CD8-positive, alpha-beta memory T cell (primary cell): Measurements from ENCODE around the gene CA14. TPM values are rescaled to one million over a fixed set of nuclear protein-coding genes. Genes with fewer than 3 reads are reported as not detected.
"Not testable (repeated sequence)": the region's sequence is repeated elsewhere in the genome, so short reads cannot be mapped to it uniquely, and the experiment has no call there.

Source experiments
- CTCF ChIA-PET: fragments of 350-600 bp; sonication (Branson Sonifier 250); formaldehyde crosslinking; loops from one replicate; lab custom pipeline; 2021; ENCODE audit warnings: antibody characterized with exemption; lab: Charles Lee
- POLR2A ChIA-PET: fragments of 350-600 bp; sonication (Branson Sonifier 250); formaldehyde crosslinking; loops from one replicate; lab custom pipeline; 2021; ENCODE audit warnings: antibody characterized with exemption; lab: Charles Lee
- DNase-seq, 5 donors: peaks; one replicate each; pipeline versions ENCODE4 v3.0.0 to v3.0.0-alpha.2; 2020 to 2022; ENCODE audit warnings: mixed read lengths in 1 of 5
- H3K27ac ChIP-seq: one replicate; pipeline ENCODE4 v1.7.0; 2013; ENCODE audit warnings: low read depth, mild to moderate bottlenecking, low read length, moderate library complexity
- H3K27me3 ChIP-seq: 2 replicates; pipeline ENCODE4 v1.7.0; 2013; ENCODE audit warnings: low read length, mild to moderate bottlenecking; ENCODE audit not compliant: insufficient read depth, poor library complexity, severe bottlenecking
- H3K36me3 ChIP-seq: 2 replicates; pipeline ENCODE4 v1.7.0; 2013; ENCODE audit warnings: mild to moderate bottlenecking, low read length, moderate library complexity; ENCODE audit not compliant: insufficient read depth
- H3K4me1 ChIP-seq: 2 replicates; pipeline ENCODE4 v1.7.0; 2013; ENCODE audit warnings: mild to moderate bottlenecking, low read length, moderate library complexity; ENCODE audit not compliant: insufficient read depth
- H3K4me3 ChIP-seq: 2 replicates; pipeline ENCODE4 v1.7.0; 2013; ENCODE audit warnings: mild to moderate bottlenecking, low read length
- H3K9me3 ChIP-seq: 2 replicates; pipeline ENCODE4 v1.7.0; 2013; ENCODE audit warnings: mild to moderate bottlenecking, low read length
- H3K27ac Mint-ChIP-seq, 8 donors: one replicate each; pipeline ENCODE4 v1.8.0; 2020 to 2021; ENCODE audit warnings: mixed read lengths in 8 of 8, mild to moderate bottlenecking in 6 of 8, inconsistent platforms in 3 of 8, moderate library complexity in 3 of 8
- H3K27me3 Mint-ChIP-seq, 2 donors: one replicate each; pipeline ENCODE4 v1.8.0; 2020 to 2021; ENCODE audit warnings: mixed read lengths in 2 of 2, mild to moderate bottlenecking in 1 of 2, moderate library complexity in 1 of 2
- H3K36me3 Mint-ChIP-seq, 3 donors: one replicate each; pipeline ENCODE4 v1.8.0; 2020 to 2021; ENCODE audit warnings: mixed read lengths in 3 of 3, inconsistent platforms in 1 of 3, mild to moderate bottlenecking in 1 of 3
- H3K4me1 Mint-ChIP-seq, 3 donors: one replicate each; pipeline ENCODE4 v1.8.0; 2020 to 2021; ENCODE audit warnings: mixed read lengths in 3 of 3, inconsistent platforms in 1 of 3, mild to moderate bottlenecking in 1 of 3
- H3K4me3 Mint-ChIP-seq, 7 donors: one replicate each; pipeline ENCODE4 v1.8.0; 2020 to 2021; ENCODE audit warnings: mixed read lengths in 7 of 7, mild to moderate bottlenecking in 6 of 7, moderate library complexity in 4 of 7, inconsistent platforms in 2 of 7
- H3K9me3 Mint-ChIP-seq, 5 donors: one replicate each; pipeline ENCODE4 v1.8.0; 2020 to 2022; ENCODE audit warnings: mixed read lengths in 5 of 5, mild to moderate bottlenecking in 3 of 5, moderate library complexity in 2 of 5, inconsistent platforms in 1 of 5
- polyA plus RNA-seq: library from polyadenylated mRNA; unstranded; fragments of 300-500 nt; fragmentation: Illumina TruSeq; gene quantifications from one replicate; pipeline ENCODE4 v1.2.3, GENCODE V29; 2021
- total RNA-seq, 2 experiments: library from RNA; stranded (reverse); gene quantifications; one replicate each; pipeline ENCODE4 v1.2.3, GENCODE V29; 2021

The CA14 gene
- total and polyA plus RNA-seq, 3 experiments from 2014 or later: 0.20 TPM; not detected in 2

DNA sequence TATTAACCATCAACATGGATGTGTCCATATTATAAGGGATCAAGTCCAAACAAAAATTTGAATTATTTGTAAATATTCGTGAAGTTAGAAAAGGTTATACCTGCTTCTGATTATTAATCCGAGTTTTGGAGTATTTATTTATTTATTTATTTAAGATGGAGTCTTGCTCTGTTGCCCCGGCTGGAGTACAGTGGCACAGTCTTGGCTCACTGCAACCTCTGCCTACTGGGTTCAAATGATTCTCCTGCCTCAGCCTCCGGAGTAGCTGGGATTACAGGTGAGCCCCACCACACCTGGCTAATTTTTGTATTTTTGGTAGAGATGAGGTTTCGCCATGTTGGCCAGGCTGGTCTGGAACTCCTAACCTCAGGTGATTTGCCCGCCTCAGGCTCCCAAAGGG, 41.7 kb upstream of the CA14 start:
- H3K27ac Mint-ChIP-seq, DNase-seq, H3K4me3 ChIP-seq, H3K9me3 ChIP-seq, H3K4me3 Mint-ChIP-seq, H3K27me3 Mint-ChIP-seq, H3K27ac ChIP-seq, H3K27me3 ChIP-seq, H3K9me3 Mint-ChIP-seq, POLR2A ChIA-PET, H3K36me3 ChIP-seq: not testable (repeated sequence)
- H3K4me1 ChIP-seq: peaks cover 10% of the 10 kb centered on the region
- H3K36me3 Mint-ChIP-seq: peaks cover 0 to 22% (median 2%) of the 10 kb centered on the region in 3 donors
- CTCF ChIA-PET: interaction anchor here (1.1 kb wide), 1 partner anchor 147 kb away, joined by 3 read pairs; no protein-coding TSS in a partner anchor
- peaks cover 15 to 17% (median 17%) of the 10 kb centered on the region in 3 donors for H3K4me1 Mint-ChIP-seq

DNA sequence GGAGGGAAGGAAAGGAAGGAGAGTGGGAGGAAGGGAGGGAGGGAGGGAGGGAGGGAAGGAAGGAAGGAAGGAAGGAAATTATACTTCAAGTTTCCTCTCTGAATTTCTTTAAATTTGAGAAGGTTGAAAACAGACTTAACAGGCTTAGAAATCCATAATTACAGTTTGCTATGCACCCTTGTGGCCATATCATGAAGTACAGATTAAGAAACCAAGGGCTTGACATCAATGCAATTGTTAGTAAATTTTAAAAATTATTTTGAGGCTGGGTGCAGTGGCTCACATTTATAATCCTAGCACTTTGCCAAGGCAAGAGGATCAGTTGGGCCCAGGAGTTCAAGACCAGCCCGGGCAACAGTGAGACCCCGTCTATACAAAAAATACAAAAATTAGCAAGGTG, 36.0 kb upstream of the CA14 start:
- no peak overlapping the region for H3K4me3 Mint-ChIP-seq
- peaks cover 0 to 10% (median 2%) of the 10 kb centered on the region in 3 donors for H3K4me1 Mint-ChIP-seq
- no peaks in the 10 kb centered on the region for H3K27me3 ChIP-seq
- H3K36me3 ChIP-seq: peaks cover 10% of the 10 kb centered on the region
- ChIA-PET CTCF (no interaction called here), POLR2A (no interaction called here)
- H3K9me3 ChIP-seq: no peaks in the 10 kb centered on the region
- H3K9me3 Mint-ChIP-seq: no peaks in the 10 kb centered on the region
- no peak overlapping the region for H3K4me3 ChIP-seq
- H3K27ac ChIP-seq: no peak overlapping the region
- no peaks in the 10 kb centered on the region for H3K4me1 ChIP-seq
- H3K27ac Mint-ChIP-seq: no peak overlapping the region
- DNase-seq: peak in 1 of 5 donors; percentile 11
- H3K36me3 Mint-ChIP-seq: peaks cover 4 to 55% (median 14%) of the 10 kb centered on the region in 3 donors
- H3K27me3 Mint-ChIP-seq: no peaks in the 10 kb centered on the region

DNA sequence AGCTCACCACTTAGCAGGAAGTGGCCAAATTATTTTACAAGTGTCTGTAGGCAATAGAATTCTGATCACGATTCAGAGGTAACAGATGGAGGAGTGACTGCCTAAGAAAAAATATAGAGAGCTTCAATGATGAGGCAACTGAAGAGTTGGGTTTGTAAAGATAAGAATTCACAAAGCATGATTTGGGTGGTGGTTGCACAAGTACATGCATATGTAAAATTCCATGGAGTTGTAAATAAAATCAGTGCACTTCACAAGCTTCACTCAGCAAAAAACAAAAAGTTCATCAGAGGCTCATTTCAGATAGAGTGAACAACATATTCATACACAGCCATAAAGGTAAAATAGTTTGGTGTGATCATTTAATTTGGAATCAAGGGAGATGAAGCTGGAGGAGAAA, 32.6 kb upstream of the CA14 start:
- H3K27me3 Mint-ChIP-seq: no peaks in the 10 kb centered on the region
- DNase-seq: no peak
- H3K27ac Mint-ChIP-seq: peak overlapping the region in 4 of 8 donors; percentile 22 to 75 (median 50)
- CTCF ChIA-PET: interaction anchor here (1.5 kb wide), 1 partner anchor 10 kb away, joined by 5 read pairs; no protein-coding TSS in a partner anchor
- no peaks in the 10 kb centered on the region for H3K4me1 ChIP-seq
- no peak overlapping the region for H3K4me3 Mint-ChIP-seq
- peaks cover 8 to 66% (median 23%) of the 10 kb centered on the region in 3 donors for H3K36me3 Mint-ChIP-seq
- H3K9me3 ChIP-seq: no peaks in the 10 kb centered on the region
- H3K36me3 ChIP-seq: peaks cover 12% of the 10 kb centered on the region
- no peak overlapping the region for H3K27ac ChIP-seq
- POLR2A ChIA-PET: interaction anchor here (0.5 kb wide), 1 partner anchor 14 kb away, joined by 6 read pairs; no protein-coding TSS in a partner anchor
- peaks cover 0 to 15% (median 2%) of the 10 kb centered on the region in 3 donors for H3K4me1 Mint-ChIP-seq
- no peaks in the 10 kb centered on the region for H3K27me3 ChIP-seq
- no peaks in the 10 kb centered on the region for H3K9me3 Mint-ChIP-seq
- H3K4me3 ChIP-seq: no peak overlapping the region

DNA sequence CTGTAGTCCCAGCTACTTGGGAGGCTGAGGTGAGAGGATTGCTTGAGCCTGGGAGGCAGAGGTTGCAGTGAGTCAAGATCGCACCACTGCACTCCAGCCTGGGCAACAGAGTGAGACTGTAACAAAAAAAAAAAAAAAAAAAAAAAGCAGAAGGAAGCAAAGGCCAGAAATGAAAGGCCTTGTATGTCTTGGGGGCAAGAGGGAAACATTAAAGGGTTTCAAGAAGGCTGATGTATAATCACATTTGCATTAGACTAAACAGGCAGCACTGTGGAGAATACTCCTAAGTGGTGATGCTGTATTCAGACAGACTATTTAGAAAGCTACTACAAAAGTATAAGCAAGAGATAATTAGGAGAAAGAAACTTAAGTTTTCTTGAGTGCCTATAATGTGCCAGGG, 32.0 kb upstream of the CA14 start:
- no peak for DNase-seq
- Histone ChIP-seq H3K27ac (no peak overlapping the region), H3K27me3 (no peaks in the 10 kb centered on the region), H3K36me3 (peaks cover 12% of the 10 kb centered on the region), H3K4me3 (no peak overlapping the region), H3K9me3 (no peaks in the 10 kb centered on the region), H3K4me1 (no peaks in the 10 kb centered on the region)
- H3K27ac Mint-ChIP-seq: peak overlapping the region in 1 of 8 donors; percentile 58
- ChIA-PET POLR2A (interaction anchor here (0.5 kb wide), 1 partner anchor 15 kb away, joined by 6 read pairs; no protein-coding TSS in a partner anchor), CTCF (no interaction called here)
- no peak overlapping the region for H3K4me3 Mint-ChIP-seq
- peaks cover 8 to 66% (median 21%) of the 10 kb centered on the region in 3 donors for H3K36me3 Mint-ChIP-seq
- H3K9me3 Mint-ChIP-seq: no peaks in the 10 kb centered on the region
- no peaks in the 10 kb centered on the region for H3K27me3 Mint-ChIP-seq
- peaks cover 0 to 15% (median 2%) of the 10 kb centered on the region in 3 donors for H3K4me1 Mint-ChIP-seq

DNA sequence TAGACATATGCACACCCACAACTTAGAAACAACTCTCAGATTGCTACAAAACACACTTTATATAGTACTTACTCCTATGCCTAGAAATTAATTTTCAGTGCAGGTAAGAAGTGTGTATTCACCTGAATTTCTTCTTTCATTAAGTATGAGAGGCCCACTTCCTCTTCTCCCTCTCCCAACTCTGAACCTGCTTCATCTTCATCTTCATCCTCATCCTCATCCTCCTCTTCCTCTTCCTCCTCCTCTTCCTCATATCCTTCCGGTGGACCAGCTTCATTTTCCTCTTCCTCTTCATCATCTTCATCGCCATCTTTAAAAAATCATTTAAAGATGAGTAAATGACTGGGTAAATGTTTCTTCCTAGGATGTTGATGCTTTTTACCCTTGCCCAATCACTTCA, 31.1 kb upstream of the CA14 start:
- peak overlapping the region in 1 of 7 donors; percentile 12 for H3K4me3 Mint-ChIP-seq
- H3K4me1 ChIP-seq: no peaks in the 10 kb centered on the region
- H3K27me3 Mint-ChIP-seq: no peaks in the 10 kb centered on the region
- no peaks in the 10 kb centered on the region for H3K9me3 Mint-ChIP-seq
- H3K9me3 ChIP-seq: no peaks in the 10 kb centered on the region
- H3K27ac Mint-ChIP-seq: peak overlapping the region in 4 of 8 donors; percentile 23 to 90 (median 60)
- no peak overlapping the region for H3K27ac ChIP-seq
- no peak for DNase-seq
- peaks cover 8 to 70% (median 23%) of the 10 kb centered on the region in 3 donors for H3K36me3 Mint-ChIP-seq
- POLR2A ChIA-PET: no interaction called here
- peaks cover 12% of the 10 kb centered on the region for H3K36me3 ChIP-seq
- no peaks in the 10 kb centered on the region for H3K27me3 ChIP-seq
- peaks cover 2 to 15% (median 3%) of the 10 kb centered on the region in 3 donors for H3K4me1 Mint-ChIP-seq
- no peak overlapping the region for H3K4me3 ChIP-seq
- CTCF ChIA-PET: no interaction called here

DNA sequence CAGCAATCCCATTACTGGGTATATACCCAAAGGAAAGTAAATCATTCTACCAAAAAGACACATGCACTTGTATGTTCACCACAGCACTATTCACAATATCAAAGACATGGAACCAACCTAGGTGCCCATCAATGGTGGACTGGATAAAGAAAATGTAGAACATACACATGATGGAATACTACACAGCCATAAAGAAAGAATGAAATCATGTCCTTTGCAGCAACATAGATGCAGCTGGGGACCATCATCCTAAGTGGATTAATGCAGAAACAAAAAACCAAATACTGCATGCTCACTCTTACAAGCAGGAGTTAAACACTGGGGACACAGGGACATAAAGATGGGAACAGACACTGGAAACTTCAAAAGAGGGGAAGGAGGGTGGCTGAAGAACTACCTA, 30.3 kb upstream of the CA14 start:
- no peaks in the 10 kb centered on the region for H3K4me1 ChIP-seq
- Mint-ChIP-seq H3K27me3 (no peaks in the 10 kb centered on the region), H3K4me3 (no peak overlapping the region), H3K4me1 (peaks cover 2 to 15% (median 7%) of the 10 kb centered on the region in 3 donors), H3K27ac (peak overlapping the region in 1 of 8 donors; percentile 57), H3K36me3 (peaks cover 8 to 69% (median 23%) of the 10 kb centered on the region in 3 donors), H3K9me3 (no peaks in the 10 kb centered on the region)
- H3K27me3 ChIP-seq: no peaks in the 10 kb centered on the region
- H3K9me3 ChIP-seq: no peaks in the 10 kb centered on the region
- no peak overlapping the region for H3K4me3 ChIP-seq
- POLR2A ChIA-PET: no interaction called here
- CTCF ChIA-PET: no interaction called here
- peaks cover 12% of the 10 kb centered on the region for H3K36me3 ChIP-seq
- no peak for DNase-seq
- no peak overlapping the region for H3K27ac ChIP-seq

DNA sequence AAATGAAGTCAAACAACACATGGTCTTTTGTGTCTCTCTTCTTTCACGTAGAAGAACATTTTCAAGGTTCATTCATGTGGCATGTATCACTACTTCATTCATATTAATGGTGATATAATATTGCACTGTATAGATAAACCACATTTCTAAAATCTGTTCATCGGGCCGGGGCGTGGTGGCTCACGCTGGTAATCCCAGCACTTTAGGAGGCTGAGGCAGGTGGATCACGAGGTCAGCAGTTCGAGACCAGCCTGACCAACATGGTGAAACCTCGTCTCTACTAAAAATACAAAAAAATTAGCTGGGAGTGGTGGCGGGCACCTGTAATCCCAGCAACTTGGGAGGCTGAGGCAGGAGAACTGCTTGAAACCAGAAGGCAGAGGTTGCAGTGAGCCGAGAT, 29.3 kb upstream of the CA14 start:
- H3K27me3 Mint-ChIP-seq, H3K4me1 ChIP-seq, H3K27ac ChIP-seq, H3K9me3 Mint-ChIP-seq, H3K9me3 ChIP-seq, H3K27me3 ChIP-seq, H3K4me3 ChIP-seq, POLR2A ChIA-PET, H3K4me3 Mint-ChIP-seq, DNase-seq: not testable (repeated sequence)
- Mint-ChIP-seq H3K4me1 (peaks cover 6 to 17% (median 14%) of the 10 kb centered on the region in 3 donors), H3K27ac (peak overlapping the region in 1 of 8 donors; percentile 37), H3K36me3 (peaks cover 8 to 64% (median 22%) of the 10 kb centered on the region in 3 donors)
- peaks cover 12% of the 10 kb centered on the region for H3K36me3 ChIP-seq
- CTCF ChIA-PET: interaction anchor here (1.0 kb wide), 1 partner anchor 41 kb away, joined by 3 read pairs; no protein-coding TSS in a partner anchor

DNA sequence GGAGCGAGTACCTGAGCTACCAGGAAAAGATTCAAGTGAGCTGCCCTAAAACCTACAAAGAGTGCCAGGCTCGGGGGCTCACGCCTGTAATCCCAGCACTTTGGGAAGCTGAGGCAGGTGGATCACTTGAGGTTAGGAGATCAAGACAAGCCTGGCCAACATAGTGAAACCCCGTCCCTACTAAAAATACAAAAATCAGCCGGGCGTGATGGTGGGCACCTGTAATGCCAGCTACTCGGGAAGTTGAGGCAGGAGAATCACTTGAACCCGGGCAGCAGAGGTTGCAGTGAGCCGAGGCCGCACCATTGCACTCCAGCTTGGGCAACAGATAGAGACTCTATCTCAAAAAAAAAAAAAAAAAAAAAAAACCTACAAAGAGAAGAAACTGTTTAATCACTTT, 24.7 kb upstream of the CA14 start:
- H3K9me3 ChIP-seq, H3K4me3 ChIP-seq, H3K27me3 ChIP-seq, CTCF ChIA-PET, H3K9me3 Mint-ChIP-seq, H3K27me3 Mint-ChIP-seq, H3K36me3 ChIP-seq, DNase-seq: not testable (repeated sequence)
- Mint-ChIP-seq H3K4me3 (peak overlapping the region in 3 of 7 donors; percentile 11 to 62 (median 17)), H3K36me3 (peaks cover 4 to 32% (median 6%) of the 10 kb centered on the region in 3 donors), H3K27ac (peak overlapping the region in 6 of 8 donors; percentile 95 to 99 (median 97)), H3K4me1 (peaks cover 17 to 27% (median 22%) of the 10 kb centered on the region in 3 donors)
- Histone ChIP-seq H3K4me1 (peaks cover 18% of the 10 kb centered on the region), H3K27ac (peak overlapping the region; percentile 98)
- POLR2A ChIA-PET: interaction anchor here (0.5 to 2.2 kb wide), 5 partner anchors 101 to 347 kb away, joined by 3 to 15 read pairs (median 8); partner anchors contain the start of gene RPRD2
